Stomach (tissue), 9 donors: Measurements from ENCODE around the gene INPP5A. TPM values are rescaled to one million over a fixed set of nuclear protein-coding genes. Genes with fewer than 3 reads are reported as not detected.

Source experiments
- DNase-seq, 2 donors: peaks; one replicate each; pipeline versions ENCODE4 v3.0.0 to v3.0.0-alpha.2; 2013 to 2019
- H3K27ac ChIP-seq, 5 donors: fragments of 200-600 bp in 4 of 5; sonication (generic) in 4 of 5; one replicate each; pipeline ENCODE4 v1.5.1; 2013 to 2019; ENCODE audit warnings: mild to moderate bottlenecking in 1 of 5, moderate library complexity in 1 of 5
- H3K27me3 ChIP-seq, 3 donors: fragments of 200-600 bp; sonication (generic); one replicate each; pipeline ENCODE4 v1.5.1; 2017 to 2019; ENCODE audit warnings: mixed run types in 1 of 3
- H3K36me3 ChIP-seq, 4 donors: fragments of 200-600 bp; sonication (generic); 1 replicate in 3 of 4; 2 replicates in 1 of 4; pipeline ENCODE4 v1.5.1; 2016 to 2019
- H3K4me1 ChIP-seq, 4 donors: fragments of 200-600 bp; sonication (generic); one replicate each; pipeline ENCODE4 v1.5.1; 2016 to 2019
- H3K4me3 ChIP-seq, 4 donors: fragments of 200-600 bp; sonication (generic) in 3 of 4; one replicate each; pipeline ENCODE4 v1.5.1; 2016 to 2019; ENCODE audit warnings: mild to moderate bottlenecking in 1 of 4
- H3K9me3 ChIP-seq, 4 donors: fragments of 200-600 bp; sonication (generic); one replicate each; pipeline ENCODE4 v1.5.1; 2016 to 2019
- CTCF ChIP-seq, 7 experiments: fragments of 450-650 bp in 4 of 7; fragments of 200-600 bp in 3 of 7; sonication (generic) in 3 of 7; IDR thresholded peaks; one replicate each; pipeline ENCODE4 v1.5.1; 2016 to 2019; ENCODE audit warnings: antibody characterized with exemption in 7 of 7, control low read depth in 2 of 7, mild to moderate bottlenecking in 1 of 7
- EP300 ChIP-seq: sonication (generic); formaldehyde crosslinking; IDR thresholded peaks from one replicate; pipeline ENCODE4 v1.6.1; 2017; ENCODE audit warnings: antibody characterized with exemption
- POLR2A ChIP-seq, 4 donors: fragments of 450-650 bp; IDR thresholded peaks; one replicate each; pipeline ENCODE4 v1.6.1; 2016; ENCODE audit warnings: antibody characterized with exemption in 4 of 4, control low read depth in 2 of 4, mild to moderate bottlenecking in 1 of 4, moderate library complexity in 1 of 4
- POLR2AphosphoS5 ChIP-seq, 3 donors: sonication (generic); formaldehyde crosslinking; IDR thresholded peaks; one replicate each; pipeline ENCODE4 v1.6.1; 2016; ENCODE audit warnings: antibody characterized with exemption in 3 of 3
- WGBS, 5 donors: extraction: QIAGEN DNeasy Blood & Tissue Kit in 3 of 5; methylation state at CpG; one replicate each; pipeline versions ENCODE4 v1.1.5 to v1.1.7; 2013 to 2018; 5-methylcytosine and 5-hydroxymethylcytosine counted together
- intact Hi-C: fragments of 100-400 bp; cut with DNase I; formaldehyde crosslinking; loops from one replicate; pipeline ENCODE4 v1.15.1; 2023; ENCODE audit warnings: low total_unique reads
- polyA plus RNA-seq, 3 donors: library from polyadenylated mRNA; stranded (reverse); fragments of 200-250 nt; gene quantifications; one replicate each; pipeline ENCODE4 v1.2.3, GENCODE V29; 2013
- total RNA-seq, 5 donors: library from RNA; depleted of rRNA; stranded (reverse); fragments of >200 nt; gene quantifications; one replicate each; pipeline versions ENCODE4 v1.1.0 to v1.2.3, GENCODE V29; 2014 to 2016
- donor health status: healthy with polysubstance abuse.
- donor health status: Bipolar disorder and iron deficiency.
- donor health status: healthy.

The INPP5A gene
- total and polyA plus RNA-seq, 8 donors: 17.2 to 72.3 (median 31.0) TPM

GRCh38 chr10:132538790-132539421 lies 1.3 kb downstream of the INPP5A start:
- no peaks in the 10 kb centered on the region for H3K27me3 ChIP-seq
- DNase-seq: no peak
- WGBS, 5 donors: 29 to 61% (median 30%) methylated on average over 2 of the region's 2 CpGs
- peaks cover 52 to 71% (median 63%) of the 10 kb centered on the region in 4 donors for H3K4me1 ChIP-seq
- intact Hi-C loops: loop anchor here (10.0 kb wide), 1 partner anchor 74 kb away; no protein-coding TSS in a partner anchor
- TF ChIP-seq EP300 (no peak), POLR2AphosphoS5 (IDR thresholded peaks at IDR 0.05) (no peak), CTCF (IDR thresholded peaks at IDR 0.05) (no peak), POLR2A (IDR thresholded peaks at IDR 0.05) (no peak)
- H3K27ac ChIP-seq: peak overlapping the region; percentile 80 to 96 (median 88)
- H3K9me3 ChIP-seq: no peaks in the 10 kb centered on the region
- peaks cover 0 to 14% (median 0%) of the 10 kb centered on the region in 4 donors for H3K36me3 ChIP-seq
- H3K4me3 ChIP-seq: peak overlapping the region; percentile 69 to 80 (median 74)

- 7 to 31% (median 23%) methylated on average over 10 to 11 of the region's 11 CpGs for WGBS, 5 donors
- TF ChIP-seq POLR2A (IDR thresholded peaks at IDR 0.05) (no peak), POLR2AphosphoS5 (IDR thresholded peaks at IDR 0.05) (peak in 2 of 3 donors; percentile 16 to 62)
Observed at GRCh38 chr10:132539431-132539839, 1.8 kb downstream of the INPP5A start.

GRCh38 chr10:132539894-132540293 lies 2.3 kb downstream of the INPP5A start:
- Histone ChIP-seq H3K27ac (peak overlapping the region in 4 of 5 donors; percentile 83 to 96 (median 91)), H3K4me3 (peak overlapping the region; percentile 69 to 80 (median 74)), H3K27me3 (no peaks in the 10 kb centered on the region), H3K9me3 (no peaks in the 10 kb centered on the region), H3K36me3 (peaks cover 0 to 16% (median 0%) of the 10 kb centered on the region in 4 donors), H3K4me1 (peaks cover 62 to 81% (median 72%) of the 10 kb centered on the region in 4 donors)
- TF ChIP-seq POLR2AphosphoS5 (IDR thresholded peaks at IDR 0.05) (peak in 1 of 3 donors; percentile 58), CTCF (IDR thresholded peaks at IDR 0.05) (no peak)
- WGBS, 5 donors: 6 to 18% (median 16%) methylated on average over 5 of the region's 5 CpGs
- no peak for DNase-seq
- intact Hi-C loops: loop anchor here (10.0 kb wide), 1 partner anchor 75 kb away; no protein-coding TSS in a partner anchor

More at GRCh38 chr10:132539431-132539839, 1.8 kb downstream of the INPP5A start:
- Histone ChIP-seq H3K4me3 (peak overlapping the region; percentile 69 to 80 (median 74)), H3K27me3 (no peaks in the 10 kb centered on the region), H3K9me3 (no peaks in the 10 kb centered on the region), H3K27ac (peak overlapping the region; percentile 80 to 96 (median 88)), H3K36me3 (peaks cover 0 to 16% (median 0%) of the 10 kb centered on the region in 4 donors), H3K4me1 (peaks cover 57 to 76% (median 68%) of the 10 kb centered on the region in 4 donors)
- intact Hi-C loops: loop anchor here (10.0 kb wide), 1 partner anchor 75 kb away; no protein-coding TSS in a partner anchor
- peak; percentile 62 to 76 for DNase-seq

- DNase-seq: peak; percentile 60 to 64
- WGBS, 5 donors: 4 to 23% (median 13%) methylated on average over 10 to 12 of the region's 12 CpGs
- Histone ChIP-seq H3K36me3 (peaks cover 0 to 16% (median 0%) of the 10 kb centered on the region in 4 donors), H3K4me3 (peak overlapping the region in 3 of 4 donors; percentile 5 to 75 (median 69)), H3K27ac (peak overlapping the region; percentile 1 to 96 (median 88)), H3K27me3 (no peaks in the 10 kb centered on the region), H3K9me3 (no peaks in the 10 kb centered on the region), H3K4me1 (peaks cover 68 to 85% (median 76%) of the 10 kb centered on the region in 4 donors)
- peak in 1 of 3 donors; percentile 9 for TF ChIP-seq POLR2AphosphoS5 (IDR thresholded peaks at IDR 0.05)
- TF ChIP-seq POLR2A (IDR thresholded peaks at IDR 0.05): no peak
- no peak for TF ChIP-seq EP300
- TF ChIP-seq CTCF (IDR thresholded peaks at IDR 0.05): peak in 1 of 7 experiments; percentile 26
- intact Hi-C loops: no loop called here
Observed at GRCh38 chr10:132540456-132540855, 2.9 kb downstream of the INPP5A start.
